HFFc6 (cell line): ENCODE results near the gene ZNF473. TPM values are rescaled to one million over a fixed set of nuclear protein-coding genes. Genes with fewer than 3 reads are reported as not detected.

ENCODE experiments used
- DNase-seq: peaks from one replicate; pipeline ENCODE4 v3.0.0-alpha.2; 2018
- H3K27ac Mint-ChIP-seq: 2 replicates; pipeline ENCODE4 v1.8.0; 2020; ENCODE audit warnings: mild to moderate bottlenecking, mixed read lengths
- H3K27me3 Mint-ChIP-seq: 2 replicates; pipeline ENCODE4 v1.8.0; 2021; ENCODE audit warnings: mild to moderate bottlenecking, moderate library complexity, mixed read lengths; ENCODE audit not compliant: insufficient read depth
- H3K36me3 Mint-ChIP-seq: 2 replicates; pipeline ENCODE4 v1.8.0; 2021; ENCODE audit warnings: low read depth, mixed read lengths
- H3K4me1 Mint-ChIP-seq: 2 replicates; pipeline ENCODE4 v1.8.0; 2020; ENCODE audit warnings: low read depth, mixed read lengths
- H3K4me3 Mint-ChIP-seq: 2 replicates; pipeline ENCODE4 v1.8.0; 2020; ENCODE audit warnings: mild to moderate bottlenecking, moderate library complexity, mixed read lengths
- H3K9me3 Mint-ChIP-seq: 2 replicates; pipeline ENCODE4 v1.8.0; 2020; ENCODE audit warnings: mild to moderate bottlenecking, mixed read lengths
- CTCF ChIP-seq: fragments of 200-600 bp; sonication (generic); IDR thresholded peaks from 2 replicates; pipeline ENCODE4 v1.5.0; 2021; ENCODE audit warnings: antibody characterized with exemption, mild to moderate bottlenecking
- long read RNA-seq: library from polyadenylated mRNA; unstranded; transcript quantifications from one replicate; pipeline ENCODE4 v2.0.0, GENCODE V29; 2019
- total RNA-seq, 6 experiments: library from RNA; stranded (reverse); fragmentation: NEBNext Ultra II Directional; extraction: Animal tissue kit (Norgen Biotek cat#: 25700); gene quantifications; 2 replicates in 1 of 6; 3 replicates in 5 of 6; pipeline ENCODE4 v1.2.3, GENCODE V29; 2021

Gene ZNF473
- 1 to 10 TPM; 5.4 to 7.4 (median 6.6) TPM for total RNA-seq
- long read RNA-seq, full-length matches to known transcripts, result 4 of 5 reads
- long read RNA-seq, partial matches to known transcripts, result 0 of 5 reads
- long read RNA-seq, other reads (novel, unspliced or antisense), result 1 of 5 reads

- H3K27me3 Mint-ChIP-seq, result peaks cover 6% of the 10 kb centered on the region; the same call in 1 of the 2 replicates
- H3K4me3 Mint-ChIP-seq, result peak within 1 kb of the TSS; percentile 99
- H3K36me3 Mint-ChIP-seq, result peaks cover 25% of the 10 kb centered on the region
- H3K9me3 Mint-ChIP-seq, result peaks cover 7% of the 10 kb centered on the region
- H3K4me1 Mint-ChIP-seq, result peaks cover 37% of the 10 kb centered on the region
- TF ChIP-seq CTCF, result no peak
- peak; percentile 94 for DNase-seq
- peak within 1 kb of the TSS; percentile 100 for H3K27ac Mint-ChIP-seq
These were observed at the start of gene ZNF473 for GRCh38 chr19:50025794-50026549. Gene ZNF473, plus strand, starts transcription at chr19:50026005. Its CDS starts 5,078 bp downstream, at chr19:50031083.

- 0 out of 2 replicates have a peak, but pooled peaks have one; percentile 8 for TF ChIP-seq CTCF
- H3K9me3 Mint-ChIP-seq, result no peaks in the 10 kb centered on the region
- H3K27me3 Mint-ChIP-seq, result peaks cover 4% of the 10 kb centered on the region
- H3K4me3 Mint-ChIP-seq, result no peak overlapping the region
- H3K27ac Mint-ChIP-seq, result no peak overlapping the region
- DNase-seq, result no peak
- peaks cover 5% of the 10 kb centered on the region for H3K36me3 Mint-ChIP-seq
- H3K4me1 Mint-ChIP-seq, result peaks cover 17% of the 10 kb centered on the region
These were observed 49.3 kb upstream of the ZNF473 start for GRCh38 chr19:49976496-49976895.

GRCh38 chr19:49977076-49977475 is 48.7 kb upstream of the ZNF473 start:
- peaks cover 9% of the 10 kb centered on the region for H3K36me3 Mint-ChIP-seq
- H3K4me1 Mint-ChIP-seq, result peaks cover 17% of the 10 kb centered on the region
- H3K4me3 Mint-ChIP-seq, result no peak overlapping the region
- H3K27me3 Mint-ChIP-seq, result peaks cover 4% of the 10 kb centered on the region
- no peaks in the 10 kb centered on the region for H3K9me3 Mint-ChIP-seq
- DNase-seq, result no peak
- no peak for TF ChIP-seq CTCF
- no peak overlapping the region for H3K27ac Mint-ChIP-seq

GRCh38 chr19:49977881-49978280 is 47.9 kb upstream of the ZNF473 start:
- Mint-ChIP-seq H3K27ac (no peak overlapping the region), H3K4me1 (peaks cover 17% of the 10 kb centered on the region), H3K27me3 (no peaks in the 10 kb centered on the region; the same call in none of the 2 replicates), H3K9me3 (no peaks in the 10 kb centered on the region), H3K4me3 (no peak overlapping the region), H3K36me3 (peaks cover 9% of the 10 kb centered on the region)
- no peak for TF ChIP-seq CTCF
- no peak for DNase-seq

GRCh38 chr19:49978324-49978723 is 47.5 kb upstream of the ZNF473 start:
- no peaks in the 10 kb centered on the region for H3K9me3 Mint-ChIP-seq
- no peak for TF ChIP-seq CTCF
- H3K27ac Mint-ChIP-seq, result no peak overlapping the region
- no peaks in the 10 kb centered on the region; the same call in none of the 2 replicates for H3K27me3 Mint-ChIP-seq
- no peak for DNase-seq
- peaks cover 17% of the 10 kb centered on the region for H3K4me1 Mint-ChIP-seq
- H3K36me3 Mint-ChIP-seq, result peaks cover 9% of the 10 kb centered on the region
- no peak overlapping the region for H3K4me3 Mint-ChIP-seq
